IMR-90 (cell line): ENCODE data around the gene SERPINB10. TPM values are rescaled to one million over a fixed set of nuclear protein-coding genes. Genes with fewer than 3 reads are reported as not detected.

Source experiments
- ATAC-seq: fragments of 200-7000 bp; cut with Tn5 transposase; 2 replicates; pipeline ENCODE4 v1.9.1; 2020; ENCODE audit warnings: low read depth, mild to moderate bottlenecking, moderate library complexity
- BruUV-seq: library from RNA; stranded (reverse); fragments of 400-500 nt; replicated peaks from 2 replicates; lab custom pipeline; 2021; lab: Mats Ljungman, UMichigan
- CTCF ChIA-PET: fragments of 300-600 bp; formaldehyde crosslinking; extraction: SDS; loops from one replicate; lab custom pipeline; 2021; ENCODE audit warnings: antibody characterized with exemption; lab: Yijun Ruan, JAX
- POLR2A ChIA-PET: fragments of 300-600 bp; sonication (Branson Sonifier 250); formaldehyde crosslinking; loops from one replicate; lab custom pipeline; 2022; ENCODE audit warnings: antibody characterized with exemption; ENCODE audit not compliant: unreplicated experiment; lab: Charles Lee
- DNase-seq: peaks from one replicate; pipeline ENCODE4 v3.0.0; 2013
- H2AFZ ChIP-seq: replicated peaks from 2 replicates; pipeline ENCODE3; 2013; ENCODE audit warnings: low read length, mild to moderate bottlenecking; ENCODE audit not compliant: poor library complexity
- H2AK5ac ChIP-seq: 2 replicates; pipeline ENCODE4 v1.6.1; 2013; ENCODE audit warnings: low read depth, low read length, inconsistent platforms
- H2AK9ac ChIP-seq: replicated peaks from 2 replicates; pipeline ENCODE3; 2013; ENCODE audit warnings: mild to moderate bottlenecking, low read depth, low read length, moderate library complexity; ENCODE audit not compliant: poor library complexity
- H2BK120ac ChIP-seq: 2 replicates; pipeline ENCODE4 v1.6.1; 2013; ENCODE audit warnings: low read depth, low read length, inconsistent platforms
- H2BK15ac ChIP-seq: 3 replicates; pipeline ENCODE4 v1.6.1; 2013; ENCODE audit warnings: low read depth, low read length, inconsistent platforms
- H2BK20ac ChIP-seq: 2 replicates; pipeline ENCODE4 v1.6.1; 2013; ENCODE audit warnings: low read depth, mild to moderate bottlenecking, inconsistent platforms, low read length, moderate library complexity
- H2BK5ac ChIP-seq: 2 replicates; pipeline ENCODE4 v1.6.1; 2013; ENCODE audit warnings: mild to moderate bottlenecking, low read depth, low read length, inconsistent platforms; ENCODE audit not compliant: poor library complexity, severe bottlenecking
- H3K14ac ChIP-seq: replicated peaks from 2 replicates; pipeline ENCODE4 v1.6.1; 2013; ENCODE audit warnings: low read depth, low read length, inconsistent platforms
- H3K18ac ChIP-seq: 2 replicates; pipeline ENCODE4 v1.6.1; 2013; ENCODE audit warnings: low read depth, low read length, control low read depth
- H3K23ac ChIP-seq: 2 replicates; pipeline ENCODE4 v1.6.1; 2013; ENCODE audit warnings: low read depth, low read length, inconsistent platforms
- H3K27ac ChIP-seq: 2 replicates; pipeline ENCODE4 v1.5.1; 2013; ENCODE audit warnings: mild to moderate bottlenecking, control low read depth, low read length; ENCODE audit not compliant: insufficient read depth
- H3K27me3 ChIP-seq: 2 replicates; pipeline ENCODE4 v1.6.1; 2013; ENCODE audit warnings: low read length; ENCODE audit not compliant: control insufficient read depth, insufficient read depth
- H3K36me3 ChIP-seq: 2 replicates; pipeline ENCODE4 v1.6.1; 2013; ENCODE audit warnings: low read length, mixed read lengths; ENCODE audit not compliant: control insufficient read depth, insufficient read depth
- H3K4ac ChIP-seq: 2 replicates; pipeline ENCODE4 v1.6.1; 2013; ENCODE audit warnings: low read depth, low read length, inconsistent platforms
- H3K4me1 ChIP-seq: 2 replicates; pipeline ENCODE4 v1.6.1; 2013; ENCODE audit warnings: low read length, mixed read lengths; ENCODE audit not compliant: control insufficient read depth, insufficient read depth
- H3K4me2 ChIP-seq: 2 replicates; pipeline ENCODE4 v1.6.1; 2013; ENCODE audit warnings: low read depth, mild to moderate bottlenecking, control low read depth, low read length, moderate library complexity
- H3K4me3 ChIP-seq: 2 replicates; pipeline ENCODE4 v1.5.1; 2013; ENCODE audit warnings: low read depth, mild to moderate bottlenecking, control low read depth, low read length, moderate library complexity; ENCODE audit not compliant: insufficient read depth
- H3K56ac ChIP-seq: 2 replicates; pipeline ENCODE4 v1.6.1; 2013; ENCODE audit warnings: low read length, inconsistent platforms; ENCODE audit not compliant: insufficient read depth; ENCODE audit errors: extremely low read depth
- H3K79me1 ChIP-seq, 2 experiments: 2 replicates each; pipeline ENCODE4 v1.6.1; 2013; ENCODE audit warnings: low read length in 2 of 2, inconsistent platforms in 1 of 2, low read depth in 1 of 2
- H3K9ac ChIP-seq: 2 replicates; pipeline ENCODE4 v1.6.1; 2013; ENCODE audit warnings: low read depth, low read length, control low read depth
- H3K9me1 ChIP-seq: 2 replicates; pipeline ENCODE4 v1.6.1; 2013; ENCODE audit warnings: low read length, inconsistent platforms; ENCODE audit not compliant: insufficient read depth
- H3K9me3 ChIP-seq: 2 replicates; pipeline ENCODE4 v1.6.1; 2013; ENCODE audit warnings: low read length; ENCODE audit not compliant: control insufficient read depth, insufficient read depth
- H4K20me1 ChIP-seq: 2 replicates; pipeline ENCODE4 v1.6.1; 2013; ENCODE audit warnings: low read length, inconsistent platforms; ENCODE audit not compliant: insufficient read depth
- H4K5ac ChIP-seq: 2 replicates; pipeline ENCODE4 v1.6.1; 2013; ENCODE audit warnings: mild to moderate bottlenecking, low read depth, low read length, control low read depth
- H4K8ac ChIP-seq, 2 experiments: 2 replicates each; pipeline ENCODE4 v1.6.1; 2013; ENCODE audit warnings: low read depth in 2 of 2, low read length in 2 of 2, control low read depth in 1 of 2, inconsistent platforms in 1 of 2
- H4K91ac ChIP-seq: 2 replicates; pipeline ENCODE4 v1.6.1; 2013; ENCODE audit warnings: low read depth, low read length, inconsistent platforms; ENCODE audit not compliant: insufficient read depth
- BHLHE40 ChIP-seq: fragments of 150-350 bp; IDR thresholded peaks from 2 replicates; pipeline ENCODE4 v1.6.1; 2016; ENCODE audit warnings: mild to moderate bottlenecking, low read depth, low read length
- CEBPB ChIP-seq: IDR thresholded peaks from 2 replicates; pipeline ENCODE4 v1.6.1; 2012; ENCODE audit warnings: low read depth, low read length, improper control_type of control experiment
- CHD1 ChIP-seq: IDR thresholded peaks from 2 replicates; pipeline ENCODE4 v1.6.1; 2012; ENCODE audit warnings: low read depth, low read length, improper control_type of control experiment
- CTCF ChIP-seq: conservative IDR thresholded peaks from 2 replicates; pipeline ENCODE4 v1.5.1; 2012; ENCODE audit warnings: mild to moderate bottlenecking, low read depth, low read length, improper control_type of control experiment
- ELK1 ChIP-seq: fragments of 150-350 bp; IDR thresholded peaks from 2 replicates; pipeline ENCODE4 v1.6.1; 2016; ENCODE audit warnings: low read depth, mild to moderate bottlenecking, low read length, moderate library complexity, borderline replicate concordance
- FOS ChIP-seq: fragments of 150-350 bp; IDR thresholded peaks from 2 replicates; pipeline ENCODE4 v1.6.1; 2016; ENCODE audit warnings: low read depth, low read length
- MAFK ChIP-seq: IDR thresholded peaks from 2 replicates; pipeline ENCODE4 v1.6.1; 2012; ENCODE audit warnings: low read depth, low read length, improper control_type of control experiment
- MAZ ChIP-seq: IDR thresholded peaks from 2 replicates; pipeline ENCODE4 v1.6.1; 2012; ENCODE audit warnings: low read depth, mild to moderate bottlenecking, low read length, improper control_type of control experiment, moderate library complexity, borderline replicate concordance
- MXI1 ChIP-seq: IDR thresholded peaks from 2 replicates; pipeline ENCODE4 v1.6.1; 2012; ENCODE audit warnings: low read depth, mild to moderate bottlenecking, low read length, moderate library complexity, borderline replicate concordance
- NFE2L2 ChIP-seq: fragments of 150-350 bp; IDR thresholded peaks from 2 replicates; pipeline ENCODE4 v1.6.1; 2016; ENCODE audit warnings: low read depth, mild to moderate bottlenecking, low read length
- POLR2A ChIP-seq: IDR thresholded peaks from 2 replicates; pipeline ENCODE4 v1.6.1; 2012; ENCODE audit warnings: mild to moderate bottlenecking, low read depth, low read length
- RAD21 ChIP-seq: IDR thresholded peaks from 2 replicates; pipeline ENCODE4 v1.6.1; 2012; ENCODE audit warnings: low read length, improper control_type of control experiment
- RCOR1 ChIP-seq: IDR thresholded peaks from 2 replicates; pipeline ENCODE4 v1.6.1; 2012; ENCODE audit warnings: mild to moderate bottlenecking, low read length, improper control_type of control experiment; ENCODE audit not compliant: insufficient replicate concordance
- RFX5 ChIP-seq: IDR thresholded peaks from 2 replicates; pipeline ENCODE4 v1.8.0; 2012; ENCODE audit warnings: low read depth, mild to moderate bottlenecking, low read length, moderate library complexity
- SMC3 ChIP-seq: fragments of 150-350 bp; IDR thresholded peaks from 2 replicates; pipeline ENCODE4 v1.6.1; 2016; ENCODE audit warnings: low read depth, mild to moderate bottlenecking, antibody characterized with exemption, low read length, moderate library complexity
- WGBS, 2 experiments: methylation state at CpG; one replicate each; pipeline versions ENCODE4 v1.1.5 to v1.1.7; 2013; ENCODE audit warnings: missing lambda C conversion rate in 2 of 2; ENCODE audit not compliant: insufficient read length in 1 of 2; ENCODE audit errors: extremely low coverage in 2 of 2; 5-methylcytosine and 5-hydroxymethylcytosine counted together
- dilution Hi-C: fragments of 300-500 bp; cut with HindIII; formaldehyde crosslinking; loops from one replicate; pipeline ENCODE4 v1.14.3; 2018; ENCODE audit warnings: low sequenced_read_pairs; ENCODE audit not compliant: unreplicated experiment
- in situ Hi-C: fragments of 300-500 bp; cut with MboI; formaldehyde crosslinking; loops from 3 replicates; pipeline ENCODE4 v1.14.3; 2019; ENCODE audit warnings: low sequenced_read_pairs, inconsistent platforms, mixed read lengths
- intact Hi-C: fragments of 100-400 bp; cut with micrococcal nuclease; formaldehyde crosslinking; loops from 2 replicates; pipeline ENCODE4 v1.10.0; 2022
- polyA plus RNA-seq, 3 experiments: library from polyadenylated mRNA; depleted of rRNA; stranded (reverse); fragments of >200 nt; gene quantifications; 2 replicates each; pipeline ENCODE4 v1.2.3, GENCODE V29; 2012; ENCODE audit warnings: low replicate concordance in 1 of 3
- total RNA-seq: library from RNA; depleted of rRNA; stranded (reverse); fragments of >200 nt; gene quantifications from 2 replicates; pipeline ENCODE4 v1.2.3, GENCODE V29; 2012
- TF ChIP-seq, protein P1 (sequence below): fragments of 150-350 bp; IDR thresholded peaks from 2 replicates; pipeline ENCODE4 v1.6.1; 2017; ENCODE audit warnings: mild to moderate bottlenecking, antibody characterized with exemption, low read length, low read depth

SERPINB10 gene
- total and polyA plus RNA-seq, 2 of the 4 experiments (the other 2 are of a cell fraction), result not detected

- DNase-seq (no peak), ATAC-seq (no peak)
- BruUV-seq, result no TSS peak
Measured at GRCh38 chr18:63956755-63957154, 49.0 kb downstream of the SERPINB10 start.

More at GRCh38 chr18:63956755-63957154, 49.0 kb downstream of the SERPINB10 start:
- H3K9ac ChIP-seq, result no peak overlapping the region
- in situ Hi-C loops (no loop called here), dilution Hi-C loops (no loop called here), intact Hi-C loops (no loop called here)
- no peaks in the 10 kb centered on the region for H3K79me1 ChIP-seq
- H3K14ac ChIP-seq, result no peak overlapping the region
- no peak overlapping the region for H2AK5ac ChIP-seq
- H2BK20ac ChIP-seq, result no peak overlapping the region
- no peaks in the 10 kb centered on the region for H3K9me1 ChIP-seq
- H3K9me3 ChIP-seq, result no peaks in the 10 kb centered on the region
- no peak overlapping the region for H4K5ac ChIP-seq
- POLR2A ChIA-PET, result no interaction called here
- H3K4me3 ChIP-seq, result no peak overlapping the region
- no peak overlapping the region for H2AK9ac ChIP-seq
- no peak overlapping the region for H3K18ac ChIP-seq
- CTCF ChIA-PET, result no interaction called here
- H4K91ac ChIP-seq, result no peak overlapping the region
- H2BK15ac ChIP-seq, result no peak overlapping the region
- no peak overlapping the region for H3K4ac ChIP-seq
- H2AFZ ChIP-seq, result no peak overlapping the region
- no peak for TF ChIP-seq CTCF
- no peak for TF ChIP-seq MAZ
- TF ChIP-seq CEBPB, result no peak
- no peak for TF ChIP-seq MXI1
- no peak for TF ChIP-seq CHD1
- no peak for TF ChIP-seq RCOR1
- TF ChIP-seq BHLHE40, result no peak
- TF ChIP-seq RAD21, result no peak
- TF ChIP-seq MAFK, result no peak
- no peak for TF ChIP-seq SMC3
- TF ChIP-seq RFX5, result no peak
- no peak for TF ChIP-seq NFE2L2
- TF ChIP-seq, protein P1, sequence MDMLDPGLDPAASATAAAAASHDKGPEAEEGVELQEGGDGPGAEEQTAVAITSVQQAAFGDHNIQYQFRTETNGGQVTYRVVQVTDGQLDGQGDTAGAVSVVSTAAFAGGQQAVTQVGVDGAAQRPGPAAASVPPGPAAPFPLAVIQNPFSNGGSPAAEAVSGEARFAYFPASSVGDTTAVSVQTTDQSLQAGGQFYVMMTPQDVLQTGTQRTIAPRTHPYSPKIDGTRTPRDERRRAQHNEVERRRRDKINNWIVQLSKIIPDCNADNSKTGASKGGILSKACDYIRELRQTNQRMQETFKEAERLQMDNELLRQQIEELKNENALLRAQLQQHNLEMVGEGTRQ, result no peak
- TF ChIP-seq ELK1, result no peak
- TF ChIP-seq POLR2A, result no peak
- no peak for TF ChIP-seq FOS
- no CpG with 5 or more reads among the region's 4 CpGs for WGBS, 2 experiments
- H3K23ac ChIP-seq, result no peak overlapping the region
- no peak overlapping the region for H4K8ac ChIP-seq
- H3K4me1 ChIP-seq, result no peaks in the 10 kb centered on the region
- H3K56ac ChIP-seq, result no peak overlapping the region
- no peak overlapping the region for H3K4me2 ChIP-seq
- no peaks in the 10 kb centered on the region for H3K36me3 ChIP-seq
- peaks cover 28% of the 10 kb centered on the region for H3K27me3 ChIP-seq
- H3K27ac ChIP-seq, result no peak overlapping the region
- H2BK120ac ChIP-seq, result no peak overlapping the region
- no peak overlapping the region for H2BK5ac ChIP-seq
- no peaks in the 10 kb centered on the region for H4K20me1 ChIP-seq
